ENCODE measurements around the gene TP53INP2.

GRCh38 chr20:34689486-34689885, 14.7 kb upstream of the TP53INP2 start:
- no peak for TF ChIP-seq CTCF (IDR thresholded peaks at IDR 0.05; ENCODE audit: low read length)
- no peak for TF ChIP-seq EZH2 (optimal IDR thresholded peaks at IDR 0.05; ENCODE audit: low read depth, low read length)
- TF ChIP-seq EZH2phosphoT487 (IDR thresholded peaks at IDR 0.05; ENCODE audit: low read length), result no peak
